Occipital lobe (tissue), 2 donors: ENCODE data around the gene KLF13. TPM values are rescaled to one million over a fixed set of nuclear protein-coding genes. Genes with fewer than 3 reads are reported as not detected.

Source experiments
- DNase-seq: peaks from one replicate; lab custom pipeline; 2025; lab: John Stamatoyannopoulos, UW
- total RNA-seq: library from RNA; depleted of rRNA; stranded (reverse); fragments of >200 nt; gene quantifications from one replicate; pipeline ENCODE4 v1.2.3, GENCODE V29; 2014

KLF13 gene
- total RNA-seq, 1 donor from 2014 or later, result 47.9 TPM

GRCh38 chr15:31379042-31379441, 52.4 kb downstream of the KLF13 start:
- DNase-seq, result peak; percentile 30

- DNase-seq, result no peak
These were observed 52.9 kb downstream of the KLF13 start for GRCh38 chr15:31379577-31379976.

GRCh38 chr15:31381801-31382712, 55.4 kb downstream of the KLF13 start:
- no peak for DNase-seq

DNA sequence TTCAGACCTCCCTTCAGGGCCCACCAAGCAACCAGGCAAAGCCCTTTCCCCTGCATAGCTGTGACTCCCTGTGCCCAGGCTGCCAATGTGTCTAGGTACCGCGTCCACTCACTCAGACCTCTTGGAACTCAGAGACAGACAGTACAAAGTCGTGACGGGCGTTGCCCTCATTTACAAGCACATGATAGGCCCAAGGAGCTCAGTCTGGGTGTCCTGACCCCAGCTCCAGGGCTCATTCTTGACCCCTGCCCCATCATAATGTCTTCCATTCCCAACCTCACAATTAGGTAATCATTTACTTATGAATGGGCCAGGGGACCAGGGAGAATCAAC, 56.0 kb downstream of the KLF13 start:
- no peak for DNase-seq

DNA sequence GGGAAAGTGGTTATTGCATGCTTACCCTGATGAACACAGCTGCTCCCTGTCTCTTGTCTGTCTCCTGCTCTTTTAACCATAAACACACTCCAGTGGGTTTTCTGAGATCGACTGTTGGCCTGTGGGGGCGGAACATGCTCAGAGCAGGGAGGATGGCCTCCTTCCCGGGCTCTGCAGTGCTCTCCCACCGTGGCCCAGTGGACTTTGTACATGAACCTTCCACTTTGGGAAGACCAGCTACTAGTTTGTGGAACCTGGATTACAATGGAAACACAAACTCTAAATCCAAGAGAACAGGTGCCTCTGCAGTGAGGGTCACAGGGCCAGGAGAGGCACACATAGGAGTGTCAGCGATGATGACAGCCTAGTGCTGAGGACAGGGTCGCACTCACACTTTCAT, 56.5 kb downstream of the KLF13 start:
- DNase-seq, result no peak

GRCh38 chr15:31384568-31384967, 57.9 kb downstream of the KLF13 start:
- no peak for DNase-seq

GRCh38 chr15:31385736-31386135, 59.1 kb downstream of the KLF13 start:
- no peak for DNase-seq

DNA sequence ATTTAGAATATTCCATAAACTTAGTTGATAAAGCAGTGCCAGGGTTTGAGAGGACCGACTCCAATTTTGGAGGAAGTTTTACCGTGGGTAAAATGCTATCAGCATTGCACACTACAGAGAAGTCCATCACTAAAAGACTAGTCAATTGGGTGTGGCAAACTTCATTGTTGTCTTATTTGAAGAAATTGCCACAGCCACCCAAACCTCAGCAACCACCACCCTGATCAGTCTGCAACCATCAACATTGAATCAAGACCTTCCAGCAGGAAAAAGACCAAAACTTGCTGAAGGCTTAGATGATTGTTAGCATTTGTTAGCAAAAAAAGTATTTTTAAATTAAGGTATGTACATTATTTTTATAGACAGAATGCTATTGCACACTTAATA, 60.5 kb downstream of the KLF13 start:
- DNase-seq, result no peak

DNA sequence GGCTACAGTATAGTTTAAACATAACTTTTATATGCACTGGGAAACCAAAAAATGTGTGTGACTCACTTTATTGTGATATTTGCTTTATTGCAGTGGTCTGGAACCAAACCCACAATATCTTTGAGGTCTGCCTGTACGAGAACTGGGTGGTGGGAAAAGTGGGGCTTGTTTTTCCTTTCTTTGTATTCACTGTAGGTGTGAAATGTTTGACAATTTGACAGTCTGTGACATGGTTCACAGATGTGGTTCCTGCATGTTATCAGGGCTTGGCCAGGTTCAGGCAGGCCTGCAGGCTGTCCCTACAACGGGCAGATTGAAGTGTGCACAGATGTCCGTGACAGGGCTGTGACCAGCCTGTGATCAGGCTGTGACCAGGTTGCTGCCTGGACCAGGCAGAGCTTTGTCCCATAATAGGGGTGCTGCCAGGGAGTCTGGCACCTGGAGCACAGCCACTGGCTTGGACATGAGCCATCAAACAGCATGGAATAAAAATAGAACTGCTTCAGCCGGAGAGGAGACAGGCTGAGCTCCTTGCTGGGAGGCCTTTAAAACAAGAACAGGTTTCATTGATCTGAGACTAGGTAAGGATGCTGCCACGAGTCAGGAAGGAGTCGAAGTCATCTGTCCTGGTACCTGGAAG, 61.0 kb downstream of the KLF13 start:
- peak; percentile 20 for DNase-seq

DNA sequence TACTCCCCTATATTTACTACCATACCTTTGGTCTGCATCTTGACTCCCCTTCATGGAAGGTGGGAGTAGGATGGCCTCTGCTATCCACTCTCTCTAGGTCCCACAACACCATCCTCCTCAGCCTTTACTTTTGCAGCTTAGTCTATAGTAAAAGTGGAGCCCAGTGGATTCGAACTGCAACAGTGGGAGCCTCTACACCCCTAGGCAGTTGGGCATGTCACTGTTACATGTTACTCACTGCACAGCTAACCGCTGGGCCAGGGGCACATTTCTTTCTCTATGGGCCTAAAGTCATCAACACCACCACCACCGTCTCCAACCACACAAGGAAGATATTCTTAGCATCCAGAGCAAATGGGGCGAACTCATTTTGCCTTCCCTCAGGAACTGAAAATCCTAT, 62.9 kb downstream of the KLF13 start:
- no peak for DNase-seq

GRCh38 chr15:31390029-31390428, 63.4 kb downstream of the KLF13 start:
- DNase-seq, result no peak

GRCh38 chr15:31390777-31391486, 64.3 kb downstream of the KLF13 start:
- DNase-seq, result no peak

- peak; percentile 52 for DNase-seq
These were observed 65.3 kb downstream of the KLF13 start for GRCh38 chr15:31391687-31392671.

GRCh38 chr15:31392761-31393401, 66.2 kb downstream of the KLF13 start:
- no peak for DNase-seq

DNA sequence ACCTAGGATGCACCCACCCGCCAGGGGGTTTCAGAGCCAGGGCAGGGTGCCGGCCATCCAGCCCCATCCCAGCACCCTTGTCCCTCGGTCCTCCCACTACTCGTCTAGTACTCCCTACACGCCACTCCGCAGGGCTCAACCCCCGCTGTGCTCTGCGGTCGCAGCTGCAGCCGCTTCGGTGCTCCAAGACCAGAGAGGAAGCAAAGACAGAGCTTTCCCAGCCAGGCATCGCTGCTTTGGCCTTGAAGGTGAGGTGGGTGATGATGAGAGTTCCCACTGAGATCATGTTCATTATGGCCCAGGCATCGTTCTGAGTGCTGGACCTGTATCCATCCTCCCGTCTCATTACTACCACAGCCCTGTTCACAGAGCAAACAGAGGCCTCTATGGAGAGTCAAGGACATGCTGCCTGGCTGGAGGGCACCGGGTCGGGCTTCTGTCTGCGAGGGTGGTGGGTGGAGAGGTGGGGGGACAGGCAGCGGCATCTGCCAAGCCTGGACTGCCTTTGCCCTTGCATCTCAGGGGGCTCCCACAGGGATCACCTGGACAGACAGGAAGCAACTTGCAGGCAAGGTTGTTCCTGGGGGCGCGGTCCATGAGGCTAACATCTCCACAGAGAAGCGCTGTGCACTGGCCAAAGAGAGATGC, 66.9 kb downstream of the KLF13 start:
- DNase-seq, result no peak

DNA sequence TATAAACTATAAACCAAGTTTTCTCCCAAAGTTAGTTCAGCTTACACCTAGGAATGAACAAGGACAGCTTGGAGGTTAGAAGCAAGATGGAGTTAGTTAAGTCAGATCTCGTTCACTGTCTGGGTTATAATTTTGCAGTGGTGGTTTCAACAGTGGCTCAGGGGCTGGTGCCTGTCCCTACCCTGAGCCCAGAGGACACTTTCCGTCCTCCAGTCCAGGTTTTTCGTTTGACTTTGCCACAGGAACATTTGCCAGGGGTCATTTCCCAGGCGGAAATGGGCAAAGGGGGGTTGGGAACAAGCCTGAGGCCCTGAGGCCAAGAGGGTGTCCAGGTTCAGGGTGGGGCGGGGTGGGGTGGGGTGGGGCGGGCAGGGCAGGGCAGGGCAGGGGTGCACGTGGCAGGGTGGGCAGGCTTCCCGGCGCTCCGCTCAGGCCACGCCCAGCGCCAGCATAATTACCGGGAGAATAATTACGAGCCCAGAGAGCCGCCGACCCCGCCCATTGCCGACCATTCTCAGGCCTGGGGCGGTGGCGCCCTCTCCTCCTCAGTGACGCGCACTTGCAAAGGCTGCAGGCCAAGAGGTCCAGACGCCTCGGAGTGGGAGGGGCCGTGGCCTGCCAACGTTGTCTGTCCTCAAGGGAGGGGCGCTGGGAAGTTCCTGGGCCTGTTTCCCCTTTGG, 70.4 kb downstream of the KLF13 start:
- DNase-seq, result no peak

GRCh38 chr15:31397851-31398661, 71.4 kb downstream of the KLF13 start:
- DNase-seq, result no peak

DNA sequence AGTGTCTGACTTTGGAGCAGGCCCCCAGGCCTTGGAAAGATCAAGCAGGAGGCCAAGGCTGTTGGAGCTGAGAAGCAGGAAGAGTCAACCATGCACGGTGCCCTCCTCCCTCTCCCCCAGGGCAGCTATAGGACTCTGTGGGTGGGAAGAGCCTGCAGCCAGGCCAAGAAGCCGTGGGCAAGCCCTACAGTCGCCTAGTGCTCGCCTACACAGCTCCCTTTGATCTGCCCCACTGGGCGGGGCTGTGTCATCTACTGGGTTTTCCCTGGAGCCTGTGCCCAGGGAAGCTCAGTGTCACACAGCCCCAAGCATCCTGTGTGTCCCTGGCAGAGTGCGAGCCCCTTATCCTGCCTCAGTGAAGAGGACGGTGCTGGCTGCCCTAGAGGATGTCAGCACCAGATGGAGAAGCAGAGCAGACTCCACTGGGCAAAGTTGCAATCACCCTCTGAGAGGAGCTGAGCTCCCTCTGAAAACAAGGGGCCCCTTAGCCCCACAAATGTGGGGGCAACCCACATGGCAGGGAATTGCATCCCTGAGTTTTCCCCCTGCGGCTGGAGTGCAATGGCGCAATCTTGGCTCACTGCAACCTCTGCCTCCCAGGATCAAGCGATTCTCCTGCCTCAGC, 72.2 kb downstream of the KLF13 start:
- no peak for DNase-seq
